GM18505 (cell line): ENCODE measurements around the gene KDM6A.
"Not testable (repeated sequence)": the region's sequence is repeated elsewhere in the genome, so short reads cannot be mapped to it uniquely, and the experiment has no call there.

Source experiments
- ATAC-seq: cut with Tn5 transposase; IDR thresholded peaks from one replicate; pipeline ENCODE4 v1.9.1; 2021; ENCODE audit not compliant: unreplicated experiment
- POLR2A ChIP-seq: IDR thresholded peaks from 4 replicates; pipeline ENCODE4 v1.6.1; 2011; ENCODE audit warnings: borderline replicate concordance; ENCODE audit not compliant: insufficient read depth, insufficient read length; ENCODE audit errors: extremely low read depth

KDM6A gene

DNA sequence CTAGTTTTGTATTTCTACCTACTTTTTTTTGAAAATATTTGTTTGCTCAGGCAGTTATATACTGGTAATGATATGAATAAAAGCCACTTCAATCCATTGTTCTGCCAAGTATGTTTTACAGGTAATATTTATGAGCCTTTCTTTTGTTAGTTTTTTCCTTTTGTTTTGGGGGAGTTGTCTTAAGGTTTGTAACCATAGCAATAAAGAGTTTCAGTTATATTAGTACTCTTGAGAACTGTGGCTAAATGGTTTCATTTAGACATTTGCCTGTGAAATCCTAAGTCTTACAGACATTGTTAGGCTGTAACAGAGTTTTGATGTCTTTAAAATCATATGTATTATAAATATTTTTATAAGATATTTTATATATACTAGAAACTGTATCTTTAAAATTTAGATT lies 177.6 kb downstream of the KDM6A start:
- no peak for TF ChIP-seq POLR2A
- no peak for ATAC-seq

DNA sequence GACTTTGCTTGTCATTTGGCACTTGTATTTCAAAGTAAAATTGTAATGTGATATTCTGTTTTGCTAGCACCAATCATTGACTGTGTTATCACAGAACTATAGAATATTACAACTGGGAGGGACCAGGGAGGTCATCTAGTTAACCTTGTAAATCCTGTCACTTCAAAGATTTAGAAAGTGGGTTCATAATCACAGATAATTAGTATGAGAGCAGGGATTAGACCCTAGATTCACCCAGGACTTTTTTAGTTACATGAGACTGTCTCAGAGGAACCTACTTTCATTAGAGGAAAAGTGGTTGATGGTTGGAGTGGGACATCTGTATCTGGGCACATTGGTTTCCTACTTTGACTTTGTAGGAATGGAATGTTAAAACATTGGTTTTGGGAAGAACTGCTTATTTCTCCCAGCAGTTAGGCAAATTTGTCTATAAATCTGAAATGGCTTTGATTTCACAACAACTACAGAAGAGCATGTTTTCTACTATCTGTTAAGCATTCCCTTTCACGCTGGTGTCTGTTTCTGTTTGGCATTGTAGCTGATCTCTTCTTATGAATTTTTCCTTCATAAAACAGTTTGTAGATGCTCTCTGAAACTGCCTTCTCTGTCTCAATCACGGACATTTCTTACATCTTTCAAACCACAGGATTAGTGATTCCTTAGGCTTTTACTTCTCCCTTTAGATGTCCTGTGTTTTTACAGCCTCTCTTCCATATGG lies 183.6 kb downstream of the KDM6A start:
- TF ChIP-seq POLR2A: no peak
- ATAC-seq: no peak

DNA sequence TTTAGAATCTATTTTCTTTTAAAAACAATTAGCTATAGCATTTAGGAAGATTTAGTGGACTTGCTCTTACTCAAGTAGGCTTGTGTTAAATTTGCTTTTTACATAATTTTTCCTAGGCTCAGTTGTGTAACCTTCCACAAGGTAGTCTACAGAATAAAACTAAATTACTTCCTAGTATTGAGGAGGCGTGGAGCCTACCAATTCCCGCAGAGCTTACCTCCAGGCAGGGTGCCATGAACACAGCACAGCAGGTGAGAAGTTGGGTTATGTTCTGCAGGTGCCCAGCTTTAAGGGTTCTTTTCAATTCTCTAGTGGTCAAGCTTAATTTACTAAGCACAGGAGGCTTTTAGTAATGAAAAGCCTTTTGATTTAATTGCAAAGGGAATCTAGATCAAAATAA lies 186.9 kb downstream of the KDM6A start:
- not testable (repeated sequence) for ATAC-seq

DNA sequence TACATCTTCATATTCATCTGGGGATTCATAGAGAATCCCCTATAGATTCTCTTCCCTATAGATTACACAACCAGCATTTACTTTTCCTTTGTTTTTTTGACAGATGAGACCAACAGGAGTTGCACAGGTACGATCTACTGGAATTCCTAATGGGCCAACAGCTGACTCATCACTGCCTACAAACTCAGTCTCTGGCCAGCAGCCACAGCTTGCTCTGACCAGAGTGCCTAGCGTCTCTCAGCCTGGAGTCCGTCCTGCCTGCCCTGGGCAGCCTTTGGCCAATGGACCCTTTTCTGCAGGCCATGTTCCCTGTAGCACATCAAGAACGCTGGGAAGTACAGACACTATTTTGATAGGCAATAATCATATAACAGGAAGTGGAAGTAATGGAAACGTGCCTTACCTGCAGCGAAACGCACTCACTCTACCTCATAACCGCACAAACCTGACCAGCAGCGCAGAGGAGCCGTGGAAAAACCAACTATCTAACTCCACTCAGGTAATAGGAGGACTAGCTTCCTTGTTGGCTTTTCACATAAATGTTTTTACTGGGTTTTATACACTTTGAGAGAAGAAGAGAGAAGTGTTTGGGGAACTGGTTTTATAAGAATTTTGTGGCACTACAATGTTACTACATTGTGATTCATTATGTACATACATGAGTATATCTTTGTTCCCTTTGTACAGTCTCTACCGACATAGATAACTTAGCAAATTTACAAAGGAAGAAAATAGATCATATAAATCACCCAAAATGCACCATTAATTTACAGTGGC lies 190.5 kb downstream of the KDM6A start:
- no peak for TF ChIP-seq POLR2A
- no peak for ATAC-seq

DNA sequence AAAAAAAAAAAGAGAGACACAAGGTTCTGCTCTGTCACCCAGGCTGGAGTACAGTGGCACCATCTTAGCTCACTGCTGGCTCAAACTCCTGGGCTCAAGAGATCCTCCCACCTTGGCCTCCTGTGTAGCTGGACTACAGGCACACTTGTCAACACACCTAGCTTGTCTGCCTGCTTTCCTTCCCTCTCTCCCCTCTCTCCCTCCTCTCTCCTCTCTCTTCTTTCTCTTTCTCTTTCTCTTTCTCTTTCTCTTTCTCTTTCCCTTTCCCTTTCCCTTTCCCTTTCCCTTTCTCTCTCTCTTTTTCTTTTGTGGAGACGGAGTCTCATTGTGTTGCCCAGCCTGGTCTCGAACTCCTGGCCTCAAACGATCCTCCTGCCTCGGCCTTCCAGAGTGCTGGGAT lies 195.6 kb downstream of the KDM6A start:
- no peak for ATAC-seq
- TF ChIP-seq POLR2A: no peak

DNA sequence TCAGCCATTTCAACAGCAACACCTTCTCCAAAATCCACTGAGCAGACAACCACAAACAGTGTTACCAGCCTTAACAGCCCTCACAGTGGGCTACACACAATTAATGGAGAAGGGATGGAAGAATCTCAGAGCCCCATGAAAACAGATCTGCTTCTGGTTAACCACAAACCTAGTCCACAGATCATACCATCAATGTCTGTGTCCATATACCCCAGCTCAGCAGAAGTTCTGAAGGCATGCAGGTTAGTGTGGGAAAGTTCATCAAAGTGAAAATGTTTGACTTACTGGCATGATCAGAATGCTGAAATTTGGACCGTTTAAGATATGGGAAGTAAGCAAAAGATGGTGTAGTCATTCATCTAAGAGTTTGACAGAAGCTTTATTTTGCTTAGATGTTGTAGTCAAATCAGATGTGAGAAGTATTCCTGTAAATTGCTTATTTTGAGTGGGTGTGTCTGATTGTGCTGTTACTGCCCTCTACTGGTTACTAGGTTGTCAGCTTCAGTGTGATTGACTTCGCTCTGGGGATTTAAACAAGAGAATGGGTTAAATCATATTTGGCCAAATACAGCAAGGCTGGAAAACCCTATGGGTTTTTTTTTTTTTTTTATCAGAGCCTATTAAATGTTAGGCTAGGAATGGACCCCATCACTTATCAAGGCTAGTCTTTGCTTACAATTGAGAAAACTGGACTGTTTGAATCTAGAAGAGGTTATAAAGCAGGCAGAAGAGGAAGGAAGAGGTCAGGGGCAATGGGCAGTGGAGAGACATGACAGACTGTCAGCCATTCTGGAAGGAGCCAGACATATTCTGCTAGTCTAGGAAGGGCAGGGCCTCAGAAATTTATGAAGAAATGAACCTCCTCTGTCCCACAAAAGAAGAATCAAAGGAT lies 197.4 kb downstream of the KDM6A start:
- ATAC-seq: no peak
- TF ChIP-seq POLR2A: no peak

DNA sequence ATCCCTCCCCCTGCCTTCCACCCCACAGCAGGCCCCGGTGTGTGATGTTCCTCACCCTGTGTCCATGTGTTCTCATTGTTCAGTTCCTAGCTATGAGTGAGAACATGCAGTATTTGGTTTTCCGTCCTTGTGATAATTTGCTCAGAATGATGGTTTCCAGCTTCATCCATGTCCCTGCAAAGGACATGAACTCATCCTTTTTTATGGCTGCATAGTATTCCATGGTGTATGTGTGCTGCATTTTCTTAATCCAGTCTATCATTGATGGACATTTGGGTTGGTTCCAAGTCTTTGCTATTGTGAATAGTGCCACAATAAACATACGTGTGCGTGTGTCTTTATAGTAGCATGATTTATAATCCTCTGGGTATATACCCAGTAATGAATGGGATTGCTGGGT lies 200.0 kb downstream of the KDM6A start:
- not testable (repeated sequence) for ATAC-seq

DNA sequence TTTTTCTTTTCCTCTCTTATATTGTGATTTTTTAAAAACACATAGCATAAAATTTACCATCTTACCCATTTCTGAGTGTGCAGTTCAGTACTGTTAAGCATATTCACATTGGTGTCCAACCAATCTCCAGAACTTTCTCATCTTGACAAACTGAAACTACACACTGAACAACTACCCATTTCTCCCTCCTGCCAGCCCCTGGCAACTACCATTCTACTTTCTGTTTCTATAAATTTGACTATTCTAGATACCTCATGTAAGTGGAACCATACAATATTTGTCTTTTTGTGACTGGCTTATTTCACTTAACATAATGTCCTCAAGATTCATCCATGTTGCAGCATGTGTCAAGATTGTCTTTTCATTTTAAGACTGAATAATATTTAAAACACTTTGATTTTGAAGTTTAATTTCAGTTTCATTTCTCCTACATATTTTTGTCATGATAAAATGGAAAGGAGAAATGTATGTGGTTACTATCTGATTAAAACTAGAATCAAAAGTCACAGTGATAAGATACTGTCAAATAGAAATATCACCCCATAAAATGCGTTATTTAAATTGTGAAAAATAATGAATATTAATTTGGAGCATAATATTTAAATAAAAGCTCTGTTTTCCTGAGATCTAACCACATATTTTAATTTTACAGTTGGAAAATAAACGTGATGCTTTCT lies 204.9 kb downstream of the KDM6A start:
- ATAC-seq: peak; percentile 83
- no peak for TF ChIP-seq POLR2A

DNA sequence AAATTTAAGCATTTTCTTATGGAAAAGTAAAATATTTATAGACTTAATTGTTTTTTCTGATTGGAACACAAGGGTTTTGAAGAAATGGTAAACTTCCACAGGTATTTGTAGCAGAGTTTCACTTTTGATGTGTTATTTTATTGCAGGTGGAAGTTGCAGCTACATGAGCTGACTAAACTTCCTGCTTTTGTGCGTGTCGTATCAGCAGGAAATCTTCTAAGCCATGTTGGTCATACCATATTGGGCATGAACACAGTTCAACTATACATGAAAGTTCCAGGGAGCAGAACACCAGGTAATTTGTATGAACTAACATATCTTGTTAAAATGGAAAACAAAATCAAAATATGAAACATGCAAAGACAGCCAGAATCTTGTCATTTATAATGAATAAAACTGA lies 210.3 kb downstream of the KDM6A start:
- no peak for TF ChIP-seq POLR2A

DNA sequence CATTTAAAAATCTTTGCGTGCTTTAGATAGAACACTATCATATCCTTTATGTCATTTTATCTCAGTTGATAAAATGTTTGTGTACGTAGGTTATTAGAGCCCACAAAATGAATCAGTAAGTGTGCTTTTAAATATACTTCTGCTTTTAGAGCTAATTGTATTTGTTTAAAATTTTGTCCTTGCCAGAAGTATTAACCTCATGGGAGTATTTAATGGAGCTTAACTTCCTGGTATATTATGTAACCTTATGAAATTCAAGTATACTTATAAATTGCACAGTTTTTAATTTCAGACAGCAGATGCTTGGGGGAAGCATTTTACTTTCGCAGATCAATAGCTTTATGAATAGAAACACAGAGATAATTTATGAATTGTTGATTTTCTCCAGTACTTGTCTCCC lies 237.5 kb downstream of the KDM6A start:
- TF ChIP-seq POLR2A: no peak
- ATAC-seq: no peak

More for the DNA sequence above, 210.3 kb downstream of the KDM6A start:
- ATAC-seq: no peak

DNA sequence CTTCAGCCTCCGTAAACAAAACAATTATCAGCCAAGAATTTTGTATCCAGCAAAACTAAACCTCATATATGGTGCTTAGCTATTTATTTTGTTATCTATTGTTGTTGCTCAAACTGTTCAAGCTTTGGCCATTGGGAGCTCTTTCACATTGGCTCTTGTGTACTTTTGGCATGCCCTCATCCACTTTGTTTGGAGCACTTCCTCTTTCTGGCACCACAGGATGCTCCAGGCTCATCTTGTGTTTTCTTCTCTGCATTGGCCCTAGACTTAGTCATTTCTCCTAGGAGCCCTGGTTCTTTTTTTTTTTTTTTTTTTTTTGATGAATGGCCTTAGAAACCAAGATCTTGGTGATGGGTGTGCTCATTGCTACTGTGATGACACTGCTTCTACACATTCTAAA lies 253.2 kb downstream of the KDM6A start:
- no peak for ATAC-seq
- TF ChIP-seq POLR2A: no peak

DNA sequence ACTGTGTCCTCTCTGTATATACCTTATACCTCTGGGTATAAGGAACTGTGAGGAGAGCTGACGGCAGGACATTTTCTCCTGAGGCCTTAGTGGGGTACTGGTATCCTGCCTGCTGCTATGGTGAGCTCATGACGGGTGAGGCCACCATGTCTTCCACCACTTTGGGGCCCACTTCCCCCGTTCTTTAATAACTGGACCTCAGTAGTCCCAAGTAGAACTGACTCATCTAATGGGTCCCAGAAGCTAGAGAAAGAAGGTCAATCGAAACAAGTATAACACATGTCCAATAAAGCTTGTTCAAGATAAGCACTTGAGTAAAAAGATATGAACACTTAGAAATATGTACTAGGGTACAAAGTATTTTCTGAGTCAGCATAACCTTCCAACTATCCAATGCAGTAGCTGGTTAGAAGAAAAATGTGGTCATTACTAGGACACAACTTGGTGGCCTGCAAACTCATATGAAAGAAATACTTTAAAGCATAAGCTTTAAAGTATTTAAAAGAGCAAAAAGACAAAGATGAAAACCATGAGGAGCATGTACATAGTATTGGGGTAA lies 256.0 kb downstream of the KDM6A start:
- ATAC-seq: no peak
- no peak for TF ChIP-seq POLR2A

DNA sequence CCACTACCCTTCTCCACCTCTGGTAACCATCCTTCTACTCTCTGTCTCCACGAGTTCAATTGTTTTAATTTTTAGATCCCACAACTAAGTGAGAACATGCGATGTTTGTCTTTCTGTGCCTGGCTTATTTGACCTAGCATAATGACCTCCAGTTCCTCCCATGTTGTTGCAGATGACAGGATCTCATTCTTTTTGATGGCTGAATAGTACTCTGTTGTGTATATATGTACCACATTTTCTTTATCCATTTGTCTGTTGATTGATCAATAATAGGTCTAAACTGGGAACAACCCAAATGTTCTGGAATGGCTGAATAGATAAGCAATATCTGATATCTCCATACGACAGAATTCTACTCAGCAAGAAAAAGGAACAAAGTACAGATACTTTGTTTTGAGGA lies 260.5 kb downstream of the KDM6A start:
- ATAC-seq: no peak
- TF ChIP-seq POLR2A: no peak
